ENCODE results near the gene PARD3B.

- TF ChIP-seq REST (IDR thresholded peaks at IDR 0.05; ENCODE audit: insufficient read depth in 1 of 2, low read depth in 2 of 2, low read length in 1 of 2) (no peak), CTCF (IDR thresholded peaks at IDR 0.05) (no peak)
Measured at GRCh38 chr2:204575463-204575862, 30.2 kb downstream of the PARD3B start.

Measured in Panc1 (cell line).